Neural cell (in vitro differentiated cells): Measurements from ENCODE around the gene HES4. TPM values are rescaled to one million over a fixed set of nuclear protein-coding genes. Genes with fewer than 3 reads are reported as not detected.

Source experiments
- H2AFZ ChIP-seq: fragments of 200-600, 300-800 bp; sonication (generic), shearing (Covaris generic); 2 replicates; pipeline ENCODE4 v1.6.0; 2014; ENCODE audit warnings: low read depth, mild to moderate bottlenecking, antibody characterized with exemption, low read length, moderate library complexity
- H3F3A ChIP-seq: fragments of 200-600 bp; shearing (Covaris generic); 2 replicates; pipeline ENCODE4 v1.6.1; 2016; ENCODE audit warnings: mild to moderate bottlenecking, moderate library complexity, mixed read lengths, antibody characterized with exemption, low read length; ENCODE audit not compliant: insufficient read depth, poor library complexity, severe bottlenecking
- H3K27ac ChIP-seq: fragments of 200-600, 300-800 bp; sonication (generic), shearing (Covaris generic); 2 replicates; pipeline ENCODE4 v1.5.1; 2014; ENCODE audit warnings: mild to moderate bottlenecking, low read length, moderate library complexity
- H3K27me3 ChIP-seq: fragments of 300-800, 200-600 bp; sonication (generic), shearing (Covaris generic); 2 replicates; pipeline ENCODE4 v1.6.0; 2014; ENCODE audit warnings: mild to moderate bottlenecking, low read depth, low read length, moderate library complexity; ENCODE audit not compliant: insufficient read depth
- H3K36me3 ChIP-seq: fragments of 300-800, 200-600 bp; sonication (generic), shearing (Covaris generic); 2 replicates; pipeline ENCODE4 v1.5.1; 2014; ENCODE audit warnings: mild to moderate bottlenecking, antibody characterized with exemption, low read length, moderate library complexity; ENCODE audit not compliant: insufficient read depth
- H3K4me2 ChIP-seq: fragments of 300-800, 200-600 bp; sonication (generic), shearing (Covaris generic); 2 replicates; pipeline ENCODE4 v1.6.0; 2014; ENCODE audit warnings: mild to moderate bottlenecking, low read length
- H3K4me3 ChIP-seq: fragments of 300-800, 200-600 bp; sonication (generic), shearing (Covaris generic); 2 replicates; pipeline ENCODE4 v1.5.1; 2014; ENCODE audit warnings: mild to moderate bottlenecking, low read length, moderate library complexity
- H3K79me2 ChIP-seq: fragments of 200-600 bp; shearing (Covaris generic); replicated peaks from 2 replicates; pipeline ENCODE4 v1.6.0; 2014; ENCODE audit warnings: mild to moderate bottlenecking, low read length, moderate library complexity; ENCODE audit not compliant: insufficient read depth
- H3K9ac ChIP-seq: fragments of 300-800, 200-600 bp; sonication (generic), shearing (Covaris generic); 2 replicates; pipeline ENCODE4 v1.6.1; 2016; ENCODE audit warnings: mild to moderate bottlenecking, low read length, mixed read lengths
- H3K9me2 ChIP-seq: fragments of 200-600 bp; shearing (Covaris generic); 2 replicates; pipeline ENCODE4 v1.6.1; 2016; ENCODE audit warnings: mild to moderate bottlenecking, low read length, mixed read lengths; ENCODE audit not compliant: insufficient read depth
- H3K9me3 ChIP-seq: fragments of 200-600, 300-800 bp; sonication (generic), shearing (Covaris generic); 2 replicates; pipeline ENCODE4 v1.6.1; 2016; ENCODE audit warnings: mild to moderate bottlenecking, mixed run types, low read length, moderate library complexity, mixed read lengths
- H4K20me1 ChIP-seq: fragments of 200-600 bp; shearing (Covaris generic); 2 replicates; pipeline ENCODE4 v1.6.1; 2016; ENCODE audit warnings: mild to moderate bottlenecking, mixed run types; ENCODE audit not compliant: insufficient read depth
- CTCF ChIP-seq: fragments of 450-650 bp; IDR thresholded peaks from 2 replicates; pipeline ENCODE4 v1.5.1; 2014; ENCODE audit warnings: antibody characterized with exemption, mild to moderate bottlenecking, moderate library complexity; ENCODE audit not compliant: poor library complexity, severe bottlenecking
- EP300 ChIP-seq: fragments of 450-650 bp; conservative IDR thresholded peaks from 2 replicates; pipeline ENCODE4 v1.6.1; 2014; ENCODE audit warnings: antibody characterized with exemption, mild to moderate bottlenecking, moderate library complexity; ENCODE audit not compliant: poor library complexity, severe bottlenecking
- EZH2 ChIP-seq: fragments of 200-600, 300-800 bp; shearing (Covaris generic), sonication (generic); IDR thresholded peaks from 2 replicates; pipeline ENCODE4 v1.6.1; 2014; ENCODE audit warnings: antibody characterized with exemption, low read length, borderline replicate concordance, mild to moderate bottlenecking; ENCODE audit not compliant: insufficient read depth, poor library complexity, severe bottlenecking
- MXI1 ChIP-seq: fragments of 450-650 bp; conservative IDR thresholded peaks from 2 replicates; pipeline ENCODE4 v1.6.1; 2014; ENCODE audit warnings: antibody characterized with exemption, mild to moderate bottlenecking; ENCODE audit not compliant: poor library complexity, severe bottlenecking
- POLR2AphosphoS5 ChIP-seq: IDR thresholded peaks from 2 replicates; pipeline ENCODE4 v1.6.1; 2012
- RAD21 ChIP-seq: fragments of 450-650 bp; conservative IDR thresholded peaks from 2 replicates; pipeline ENCODE4 v1.6.1; 2014; ENCODE audit warnings: antibody characterized with exemption, mild to moderate bottlenecking, moderate library complexity
- REST ChIP-seq: IDR thresholded peaks from 2 replicates; pipeline ENCODE4 v1.6.1; 2012; ENCODE audit warnings: borderline replicate concordance
- SMC3 ChIP-seq: fragments of 450-650 bp; conservative IDR thresholded peaks from 2 replicates; pipeline ENCODE4 v1.6.1; 2014; ENCODE audit warnings: antibody characterized with exemption, mild to moderate bottlenecking, moderate library complexity; ENCODE audit not compliant: poor library complexity
- TAF1 ChIP-seq: IDR thresholded peaks from 2 replicates; pipeline ENCODE4 v1.6.1; 2012; ENCODE audit warnings: low read depth
- polyA plus RNA-seq: library from polyadenylated mRNA; depleted of rRNA; stranded (reverse); fragments of >200 nt; gene quantifications from 2 replicates; pipeline ENCODE4 v1.2.3, GENCODE V29; 2014

The HES4 gene
- polyA plus RNA-seq, 1 donor from 2014 or later: 196 TPM

GRCh38 chr1:974293-974640 is 25.6 kb downstream of the HES4 start:
- no peaks in the 10 kb centered on the region for H3K79me2 ChIP-seq
- no peaks in the 10 kb centered on the region for H3K9me2 ChIP-seq
- H2AFZ ChIP-seq: no peak overlapping the region
- TF ChIP-seq POLR2AphosphoS5 (no peak), EP300 (no peak), REST (no peak), MXI1 (no peak), TAF1 (no peak), SMC3 (no peak), EZH2 (no peak), CTCF (no peak), RAD21 (no peak)
- H3K4me2 ChIP-seq: no peak overlapping the region
- no peak overlapping the region for H3K27ac ChIP-seq
- H3K9me3 ChIP-seq: no peaks in the 10 kb centered on the region
- no peaks in the 10 kb centered on the region for H3F3A ChIP-seq
- H3K4me3 ChIP-seq: no peak overlapping the region
- H3K9ac ChIP-seq: no peak overlapping the region
- H3K36me3 ChIP-seq: no peaks in the 10 kb centered on the region
- peaks cover 25% of the 10 kb centered on the region for H3K27me3 ChIP-seq
- H4K20me1 ChIP-seq: no peaks in the 10 kb centered on the region

- Histone ChIP-seq H3K4me2 (no peak overlapping the region), H3K27ac (no peak overlapping the region), H3F3A (no peaks in the 10 kb centered on the region), H3K79me2 (no peaks in the 10 kb centered on the region), H3K9ac (no peak overlapping the region), H3K9me3 (no peaks in the 10 kb centered on the region), H4K20me1 (no peaks in the 10 kb centered on the region), H3K9me2 (no peaks in the 10 kb centered on the region), H3K4me3 (no peak overlapping the region), H2AFZ (no peak overlapping the region), H3K36me3 (no peaks in the 10 kb centered on the region), H3K27me3 (peaks cover 31% of the 10 kb centered on the region)
- no peak for TF ChIP-seq TAF1
- no peak for TF ChIP-seq MXI1
- TF ChIP-seq RAD21: no peak
- no peak for TF ChIP-seq CTCF
- TF ChIP-seq SMC3: no peak
- no peak for TF ChIP-seq EZH2
- TF ChIP-seq POLR2AphosphoS5: no peak
These were observed 26.2 kb downstream of the HES4 start for GRCh38 chr1:973459-974292.
